ENCODE measurements around the gene HCN3. TPM values are rescaled to one million over a fixed set of nuclear protein-coding genes. Genes with fewer than 3 reads are reported as not detected.

HCN3 gene
- total and polyA plus RNA-seq, 2 of the 8 experiments (the other 6 are each of a cell fraction or from before 2014, with no cell fraction given): 6.4 to 7.3 TPM

DNA sequence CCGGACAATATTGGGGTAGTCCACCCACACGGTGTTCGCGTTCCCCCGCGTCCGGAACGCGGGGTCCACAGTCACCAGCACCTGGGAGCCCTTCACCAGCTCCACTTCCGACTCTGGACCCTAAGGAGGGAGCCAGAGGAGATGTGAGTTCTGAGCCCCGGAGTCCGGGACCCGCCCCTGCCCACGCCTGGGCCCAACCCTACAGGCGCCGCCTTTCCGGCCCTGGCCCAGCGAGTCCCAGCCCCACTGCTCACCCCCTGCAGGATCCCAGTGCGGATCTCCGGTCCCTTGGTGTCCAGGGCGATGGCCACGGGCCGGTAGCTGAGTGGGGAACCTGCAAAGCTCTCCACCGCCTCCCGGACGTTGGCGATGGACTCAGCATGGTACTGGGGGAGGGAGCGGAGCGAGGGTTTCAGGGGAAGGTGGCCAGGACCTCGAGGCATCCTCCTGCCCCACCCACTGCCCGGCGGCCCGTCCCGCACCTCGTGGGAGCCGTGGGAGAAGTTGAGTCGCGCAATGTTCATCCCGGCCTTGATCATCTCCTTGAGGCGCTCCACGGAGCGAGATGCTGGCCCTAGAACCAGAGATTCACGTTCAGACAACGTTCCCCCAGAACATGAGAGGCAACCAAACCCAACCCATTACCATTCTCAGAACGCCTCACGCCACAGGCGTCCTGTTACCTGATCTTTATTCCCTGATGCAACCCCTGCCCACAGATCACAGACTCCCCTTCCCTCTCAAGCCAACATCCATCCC, 18.1 kb downstream of the HCN3 start:
- 6% methylated on average over 42 of the region's 47 CpGs; no CpG with 5 or more reads in 1 of the 2 experiments for WGBS, 2 experiments (ENCODE audit: extremely low coverage in 1 of 2, insufficient coverage in 1 of 2, insufficient read length in 1 of 2, insufficient replicate concordance in 2 of 2, low coverage in 1 of 2, low lambda C conversion rate in 2 of 2, missing lambda C conversion rate in 1 of 2)
- Histone ChIP-seq H2AK5ac (ENCODE audit: low read depth, low read length) (no peak overlapping the region), H2BK12ac (ENCODE audit: low read depth, low read length) (peak overlapping the region; percentile 93; the same call in 1 of the 2 replicates), H3K4me2 (ENCODE audit: insufficient read depth in 1 of 2, low read depth in 2 of 2, low read length in 2 of 2) (peak overlapping the region; percentile 88 to 95), H3K14ac (ENCODE audit: insufficient read length) (no peak overlapping the region), H3K4me3 (ENCODE audit: extremely low read depth in 1 of 4, insufficient read depth in 2 of 4, low read depth in 3 of 4, low read length in 4 of 4) (peak overlapping the region; percentile 52 to 89 (median 84)), H4K8ac (ENCODE audit: extremely low read depth, insufficient read depth, low read length) (peak overlapping the region; percentile 88), H3K79me1 (ENCODE audit: low read depth, low read length) (no peaks in the 10 kb centered on the region), H3K36me3 (ENCODE audit: control insufficient read depth in 2 of 4, insufficient read depth in 4 of 4, low read length in 3 of 4) (no peaks in the 10 kb centered on the region), H3K56ac (replicated peaks; ENCODE audit: insufficient read length, low read depth, low read length) (peak overlapping the region; percentile 9), H2BK20ac (ENCODE audit: low read length) (0 out of 2 replicates have a peak overlapping the region, but pooled peaks have one; percentile 61), H3K4ac (replicated peaks; ENCODE audit: insufficient read length, low read depth, low read length) (peak overlapping the region; percentile 13), H2BK15ac (ENCODE audit: low read length) (peak overlapping the region; percentile 88; the same call in 1 of the 2 replicates), H3K23ac (ENCODE audit: insufficient read length) (no peak overlapping the region), H3K9me3 (ENCODE audit: insufficient read depth in 2 of 2, low read depth in 1 of 2, low read length in 1 of 2) (no peaks in the 10 kb centered on the region), H3K27ac (ENCODE audit: low read depth, low read length) (no peak overlapping the region), H3K23me2 (ENCODE audit: low read depth, low read length) (peaks cover 5% of the 10 kb centered on the region; the same call in 1 of the 2 replicates), H2BK5ac (ENCODE audit: low read depth, low read length) (peak overlapping the region; percentile 56; the same call in 1 of the 2 replicates), H3K18ac (ENCODE audit: extremely low read depth, low read length) (peak overlapping the region; percentile 95), H3K9ac (replicated peaks in 1 of 4; ENCODE audit: extremely low read depth in 1 of 4, low read depth in 3 of 4, low read length in 3 of 4) (peak overlapping the region in 3 of 4 experiments; percentile 25 to 29 (median 26); a peak in 5 of 7 replicates), H3K4me1 (replicated peaks in 1 of 4; ENCODE audit: control insufficient read depth in 3 of 4, insufficient read depth in 4 of 4, low read length in 3 of 4) (peaks cover 3 to 23% (median 10%) of the 10 kb centered on the region in 4 experiments; a peak in 6 of 7 replicates), H3K27me3 (replicated peaks in 1 of 4; ENCODE audit: control insufficient read depth in 3 of 4, extremely low read depth in 1 of 4, insufficient read depth in 3 of 4, low read length in 3 of 4) (peaks cover 0 to 23% (median 14%) of the 10 kb centered on the region in 4 experiments; a peak in 5 of 7 replicates), H3K79me2 (ENCODE audit: control insufficient read depth in 1 of 2, insufficient read depth in 2 of 2, low read length in 2 of 2) (no peaks in the 10 kb centered on the region), H4K91ac (replicated peaks; ENCODE audit: insufficient read length, low read length) (peak overlapping the region; percentile 97), H4K5ac (ENCODE audit: insufficient read length, low read depth, low read length) (peak overlapping the region; percentile 54), H2BK120ac (replicated peaks; ENCODE audit: low read depth, low read length) (peak overlapping the region; percentile 4), H2AFZ (ENCODE audit: low read length) (peak overlapping the region; percentile 98), H4K20me1 (replicated peaks in 1 of 2; ENCODE audit: control insufficient read depth in 1 of 2, insufficient read depth in 2 of 2, low read length in 2 of 2) (no peaks in the 10 kb centered on the region)
- no peak for FAIRE-seq
- peak in 1 of 2 experiments; percentile 87 for DNase-seq (ENCODE audit: low read depth in 1 of 2, low spot score in 2 of 2)
- POLR2A ChIA-PET (ENCODE audit: partially characterized antibody): interaction anchor here (0.6 to 1.7 kb wide), 13 partner anchors 12 to 267 kb away, joined by 3 to 7 read pairs (median 4); partner anchors contain the start of genes ASH1L, CLK2, ENTREP3 and FDPS
- CTCF ChIA-PET (ENCODE audit: partially characterized antibody): interaction anchor here (0.8 to 5.3 kb wide), 8 partner anchors 9 to 47 kb away, joined by 3 to 29 read pairs (median 4); partner anchors contain the start of genes FDPS and RUSC1
- no peak for TF ChIP-seq SP4 (IDR thresholded peaks at IDR 0.05; ENCODE audit: low read length)
- TF ChIP-seq RFX5 (IDR thresholded peaks at IDR 0.05; ENCODE audit: borderline replicate concordance, low read depth, low read length): no peak
- TF ChIP-seq EGR1 (IDR thresholded peaks at IDR 0.05; ENCODE audit: borderline replicate concordance, low read depth, low read length): peak; percentile 6; the same call in 1 of the 2 replicates
- TF ChIP-seq ZNF274 (IDR thresholded peaks at IDR 0.05; ENCODE audit: borderline replicate concordance, extremely low read depth, low read length): no peak
- TF ChIP-seq EZH2 (IDR thresholded peaks at IDR 0.05; ENCODE audit: low read depth, low read length, severe bottlenecking): peak; percentile 32
- TF ChIP-seq MAFK (IDR thresholded peaks at IDR 0.05; ENCODE audit: low read depth, low read length): no peak
- no peak for TF ChIP-seq SIRT6 (IDR thresholded peaks at IDR 0.05; ENCODE audit: low read length)
- no peak for TF ChIP-seq RXRA (IDR thresholded peaks at IDR 0.05; ENCODE audit: insufficient read depth, low read depth, low read length)
- peak; percentile 89 for TF ChIP-seq RBBP5 (IDR thresholded peaks at IDR 0.05; ENCODE audit: borderline replicate concordance, low read depth, low read length)
- TF ChIP-seq RAD21 (IDR thresholded peaks at IDR 0.05 in 1 of 2, conservative IDR thresholded peaks at IDR 0.05 in 1 of 2; ENCODE audit: low read depth in 2 of 2, low read length in 2 of 2): no peak

Data from H1 (cell line).